H1 (cell line): ENCODE results near the gene DLX4.

Experiments used
- CEBPB ChIP-seq: IDR thresholded peaks from 2 replicates; pipeline ENCODE4 v1.6.1; 2012; ENCODE audit warnings: low read depth, low read length
- CTCF ChIP-seq, 3 experiments: IDR thresholded peaks; 1 replicate in 2 of 3; 2 replicates in 1 of 3; pipeline versions ENCODE4 v1.5.1 to v1.6.1; 2011; ENCODE audit warnings: low read length in 3 of 3, mild to moderate bottlenecking in 3 of 3, inconsistent platforms in 2 of 3, low read depth in 1 of 3, moderate library complexity in 1 of 3; ENCODE audit not compliant: insufficient read depth in 1 of 3; ENCODE audit errors: control extremely low read depth in 1 of 3
- EZH2 ChIP-seq: fragments of 200-600 bp; sonication (generic); IDR thresholded peaks from 2 replicates; pipeline ENCODE4 v1.7.1; 2012; ENCODE audit warnings: low read depth, mild to moderate bottlenecking, moderate library complexity, low read length, inconsistent platforms; ENCODE audit not compliant: severe bottlenecking
- HDAC2 ChIP-seq, 2 experiments: fragments of 300-600 bp in 1 of 2; sonication (generic) in 1 of 2; IDR thresholded peaks; 2 replicates each; pipeline ENCODE4 v1.6.1; 2011 to 2012; ENCODE audit warnings: low read depth in 2 of 2, low read length in 2 of 2, mild to moderate bottlenecking in 2 of 2, moderate library complexity in 2 of 2, borderline replicate concordance in 1 of 2, inconsistent platforms in 1 of 2
- POLR2A ChIP-seq, 2 experiments: IDR thresholded peaks; 1 replicate in 1 of 2; 2 replicates in 1 of 2; pipeline ENCODE4 v1.6.1; 2011; ENCODE audit warnings: low read depth in 2 of 2, low read length in 2 of 2, mild to moderate bottlenecking in 2 of 2; ENCODE audit errors: control extremely low read depth in 1 of 2
- POLR2AphosphoS5 ChIP-seq: IDR thresholded peaks from 2 replicates; pipeline ENCODE4 v1.6.1; 2011; ENCODE audit warnings: low read depth, low read length
- SIN3A ChIP-seq, 2 experiments: IDR thresholded peaks in 1 of 2; conservative IDR thresholded peaks in 1 of 2; 2 replicates each; pipeline ENCODE4 v1.6.1; 2011 to 2012; ENCODE audit warnings: low read length in 2 of 2, improper control_type of control experiment in 1 of 2, low read depth in 1 of 2, mild to moderate bottlenecking in 1 of 2
- SRF ChIP-seq: IDR thresholded peaks from 2 replicates; pipeline ENCODE4 v1.6.1; 2011; ENCODE audit warnings: mild to moderate bottlenecking, low read depth, low read length, moderate library complexity
- TBP ChIP-seq: IDR thresholded peaks from 2 replicates; pipeline ENCODE4 v1.6.1; 2011; ENCODE audit warnings: low read depth, low read length, improper control_type of control experiment
- YY1 ChIP-seq: IDR thresholded peaks from 2 replicates; pipeline ENCODE4 v1.6.1; 2011; ENCODE audit warnings: low read depth, mild to moderate bottlenecking, low read length
- ZNF274 ChIP-seq: IDR thresholded peaks from 2 replicates; pipeline ENCODE4 v1.7.0; 2012; ENCODE audit warnings: low read length, borderline replicate concordance; ENCODE audit errors: extremely low read depth

GRCh38 chr17:49924116-49924515 is 44.9 kb upstream of the DLX4 start:
- no peak for TF ChIP-seq EZH2
- TF ChIP-seq POLR2AphosphoS5: no peak
- no peak for TF ChIP-seq HDAC2 (IDR thresholded peaks at IDR 0.05; ENCODE audit: borderline replicate concordance in 1 of 2, low read depth in 2 of 2, low read length in 2 of 2)
- TF ChIP-seq ZNF274: no peak
- TF ChIP-seq CTCF (IDR thresholded peaks at IDR 0.05; ENCODE audit: control extremely low read depth in 1 of 3, insufficient read depth in 1 of 3, low read depth in 1 of 3, low read length in 3 of 3): no peak
- TF ChIP-seq TBP: no peak
- TF ChIP-seq SRF: no peak
- TF ChIP-seq CEBPB: no peak
- TF ChIP-seq POLR2A (IDR thresholded peaks at IDR 0.05; ENCODE audit: control extremely low read depth in 1 of 2, low read depth in 2 of 2, low read length in 2 of 2): no peak
- TF ChIP-seq YY1: no peak
- no peak for TF ChIP-seq SIN3A (conservative IDR thresholded peaks at IDR 0.05 in 1 of 2, IDR thresholded peaks at IDR 0.05 in 1 of 2; ENCODE audit: low read depth in 1 of 2, low read length in 2 of 2)
